ENCODE results near the gene LOXL3. TPM values are rescaled to one million over a fixed set of nuclear protein-coding genes. Genes with fewer than 3 reads are reported as not detected.
A peak's percentile ranks its signal among the peaks of the same experiment; 100 is the strongest.

The LOXL3 gene
- total RNA-seq, 1 donor from 2014 or later = 17.6 TPM

DNA sequence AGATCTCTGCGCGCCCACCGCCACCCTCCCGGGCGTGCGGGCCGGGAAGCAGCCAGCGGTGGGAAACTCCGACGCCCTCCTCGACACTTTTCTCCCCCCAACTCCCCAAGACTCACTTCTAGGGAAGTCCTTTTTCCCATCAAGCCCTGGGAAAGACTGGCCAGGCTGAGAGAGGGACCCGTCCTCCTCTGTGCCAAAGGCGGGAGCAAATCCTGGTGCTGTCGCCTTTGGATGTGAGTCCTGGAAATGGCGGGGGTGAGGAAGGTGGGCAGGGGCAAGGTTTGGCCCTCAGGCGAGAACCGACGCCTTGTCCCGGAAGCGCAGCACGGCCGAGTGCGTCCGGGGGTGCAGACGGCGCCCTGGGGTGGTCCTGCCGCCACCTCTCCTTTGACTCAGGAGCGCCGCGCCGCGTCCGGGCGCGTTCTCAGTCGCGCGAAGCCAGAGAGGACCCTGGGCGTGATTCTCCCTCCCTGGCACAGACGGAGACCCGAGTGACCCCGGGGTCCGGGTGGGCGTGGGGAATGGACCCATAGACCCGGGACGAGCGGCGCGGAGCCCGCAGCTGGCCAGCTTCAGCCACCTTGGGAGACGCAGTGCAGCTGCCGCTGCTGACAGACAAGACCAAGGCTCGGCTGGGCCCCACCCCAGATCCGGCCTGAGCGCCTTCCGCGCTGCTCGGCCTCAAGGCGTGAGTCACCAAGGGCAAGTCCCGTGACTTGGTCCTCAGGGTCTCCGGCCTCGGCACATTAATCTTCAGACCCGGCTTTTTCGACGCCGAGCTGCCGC, 50.8 kb downstream of the LOXL3 start:
- no peaks in the 10 kb centered on the region for H3K9me3 ChIP-seq (ENCODE audit: insufficient read depth, low read depth, low read length)
- peaks cover 52% of the 10 kb centered on the region for H3K4me1 ChIP-seq (ENCODE audit: insufficient read depth, low read length)
- peaks cover 32% of the 10 kb centered on the region for H3K27me3 ChIP-seq (ENCODE audit: insufficient read depth, low read length)
- H2AFZ ChIP-seq (ENCODE audit: low read depth, low read length) = peak overlapping the region; percentile 86
- peak overlapping the region; percentile 93 for H3K4me2 ChIP-seq (ENCODE audit: low read length)
- H3K9ac ChIP-seq (ENCODE audit: low read length) = peak overlapping the region; percentile 83
- Mint-ChIP-seq H3K9me3 (ENCODE audit: unreplicated experiment) (no peaks in the 10 kb centered on the region), H3K36me3 (ENCODE audit: low read depth, unreplicated experiment) (peaks cover 12% of the 10 kb centered on the region), H3K27me3 (ENCODE audit: low read depth, unreplicated experiment) (peaks cover 45% of the 10 kb centered on the region), H3K27ac (ENCODE audit: unreplicated experiment) (peak overlapping the region; percentile 41), H3K4me3 (ENCODE audit: unreplicated experiment) (peak overlapping the region; percentile 83), H3K4me1 (ENCODE audit: low read depth, unreplicated experiment) (peaks cover 26% of the 10 kb centered on the region)
- no peak for FAIRE-seq
- peaks cover 4% of the 10 kb centered on the region for H3K36me3 ChIP-seq (ENCODE audit: insufficient read depth, low read length)
- H4K20me1 ChIP-seq (ENCODE audit: insufficient read depth, low read length) = peaks cover 7% of the 10 kb centered on the region
- peak overlapping the region; percentile 76 for H3K27ac ChIP-seq (ENCODE audit: low read depth, low read length)
- H3K4me3 ChIP-seq (ENCODE audit: insufficient read depth, low read depth, low read length) = peak overlapping the region; percentile 61
- no peak for TF ChIP-seq EZH2 (IDR thresholded peaks at IDR 0.05; ENCODE audit: insufficient read depth, low read length)
- TF ChIP-seq, protein P1, sequence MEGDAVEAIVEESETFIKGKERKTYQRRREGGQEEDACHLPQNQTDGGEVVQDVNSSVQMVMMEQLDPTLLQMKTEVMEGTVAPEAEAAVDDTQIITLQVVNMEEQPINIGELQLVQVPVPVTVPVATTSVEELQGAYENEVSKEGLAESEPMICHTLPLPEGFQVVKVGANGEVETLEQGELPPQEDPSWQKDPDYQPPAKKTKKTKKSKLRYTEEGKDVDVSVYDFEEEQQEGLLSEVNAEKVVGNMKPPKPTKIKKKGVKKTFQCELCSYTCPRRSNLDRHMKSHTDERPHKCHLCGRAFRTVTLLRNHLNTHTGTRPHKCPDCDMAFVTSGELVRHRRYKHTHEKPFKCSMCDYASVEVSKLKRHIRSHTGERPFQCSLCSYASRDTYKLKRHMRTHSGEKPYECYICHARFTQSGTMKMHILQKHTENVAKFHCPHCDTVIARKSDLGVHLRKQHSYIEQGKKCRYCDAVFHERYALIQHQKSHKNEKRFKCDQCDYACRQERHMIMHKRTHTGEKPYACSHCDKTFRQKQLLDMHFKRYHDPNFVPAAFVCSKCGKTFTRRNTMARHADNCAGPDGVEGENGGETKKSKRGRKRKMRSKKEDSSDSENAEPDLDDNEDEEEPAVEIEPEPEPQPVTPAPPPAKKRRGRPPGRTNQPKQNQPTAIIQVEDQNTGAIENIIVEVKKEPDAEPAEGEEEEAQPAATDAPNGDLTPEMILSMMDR (IDR thresholded peaks at IDR 0.05; ENCODE audit: insufficient read depth, low read depth, low read length) = no peak
- H3K79me2 ChIP-seq (ENCODE audit: insufficient read depth, low read length) = peaks cover 24% of the 10 kb centered on the region
- peak; percentile 67 for DNase-seq (ENCODE audit: low read depth)

DNA sequence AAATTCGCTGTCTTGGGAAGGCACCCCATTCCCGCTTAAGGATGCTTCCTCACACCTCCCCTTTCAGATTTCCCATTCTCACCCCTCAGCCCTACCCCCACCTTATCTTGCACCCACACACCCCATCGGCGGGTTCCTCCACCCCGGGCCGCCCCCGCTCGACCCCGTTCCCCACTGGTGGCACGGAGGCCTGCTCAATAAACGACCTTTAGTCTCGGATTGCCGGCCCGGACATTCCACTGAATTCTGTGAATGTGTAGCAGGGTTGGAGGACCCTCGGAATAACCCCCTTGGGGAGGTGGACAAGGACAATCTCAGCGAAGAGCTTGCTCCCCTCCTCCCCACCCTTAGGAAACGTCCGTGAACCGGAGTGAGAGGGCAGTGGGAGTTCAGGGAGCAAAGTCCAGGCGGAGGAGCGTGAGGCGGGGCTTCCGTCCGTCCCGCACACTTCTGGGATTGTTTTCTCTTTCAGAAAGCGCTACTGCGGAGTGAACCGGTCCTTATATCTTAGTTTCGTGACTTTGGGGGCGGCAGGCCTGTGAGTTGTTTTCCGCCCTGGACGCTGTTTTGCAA, 51.5 kb downstream of the LOXL3 start:
- Histone ChIP-seq H4K20me1 (ENCODE audit: insufficient read depth, low read length) (peaks cover 7% of the 10 kb centered on the region), H3K9me3 (ENCODE audit: insufficient read depth, low read depth, low read length) (no peaks in the 10 kb centered on the region), H3K79me2 (ENCODE audit: insufficient read depth, low read length) (peaks cover 24% of the 10 kb centered on the region), H3K27ac (ENCODE audit: low read depth, low read length) (no peak overlapping the region), H3K9ac (ENCODE audit: low read length) (peak overlapping the region; percentile 83), H3K36me3 (ENCODE audit: insufficient read depth, low read length) (peaks cover 4% of the 10 kb centered on the region), H3K4me2 (ENCODE audit: low read length) (peak overlapping the region; percentile 93), H2AFZ (ENCODE audit: low read depth, low read length) (peak overlapping the region; percentile 86), H3K4me1 (ENCODE audit: insufficient read depth, low read length) (peaks cover 58% of the 10 kb centered on the region), H3K27me3 (ENCODE audit: insufficient read depth, low read length) (peaks cover 39% of the 10 kb centered on the region), H3K4me3 (ENCODE audit: insufficient read depth, low read depth, low read length) (peak overlapping the region; percentile 61)
- Mint-ChIP-seq H3K27ac (ENCODE audit: unreplicated experiment) (no peak overlapping the region), H3K27me3 (ENCODE audit: low read depth, unreplicated experiment) (peaks cover 51% of the 10 kb centered on the region), H3K36me3 (ENCODE audit: low read depth, unreplicated experiment) (peaks cover 12% of the 10 kb centered on the region), H3K4me3 (ENCODE audit: unreplicated experiment) (peak overlapping the region; percentile 83), H3K9me3 (ENCODE audit: unreplicated experiment) (no peaks in the 10 kb centered on the region), H3K4me1 (ENCODE audit: low read depth, unreplicated experiment) (peaks cover 29% of the 10 kb centered on the region)
- TF ChIP-seq EZH2 (IDR thresholded peaks at IDR 0.05; ENCODE audit: insufficient read depth, low read length) = no peak
- TF ChIP-seq, protein P1 (IDR thresholded peaks at IDR 0.05; ENCODE audit: insufficient read depth, low read depth, low read length) = no peak
- FAIRE-seq (no peak), DNase-seq (ENCODE audit: low read depth) (no peak)

Data from astrocyte (in vitro differentiated cells and primary cell).